Hepatocyte (in vitro differentiated cells): ENCODE data around the gene SLC7A10.

ENCODE experiments used
- EZH2 ChIP-seq: fragments of 200-600 bp; sonication (generic); IDR thresholded peaks from 2 replicates; pipeline ENCODE4 v1.6.1; 2016; ENCODE audit warnings: antibody characterized with exemption, mild to moderate bottlenecking, borderline replicate concordance
- TF ChIP-seq, protein P1 (sequence below): fragments of 200-600 bp; sonication (generic); IDR thresholded peaks from 2 replicates; pipeline ENCODE4 v1.5.1; 2016; ENCODE audit warnings: antibody characterized with exemption, mild to moderate bottlenecking; ENCODE audit not compliant: poor library complexity

- TF ChIP-seq, protein P1, sequence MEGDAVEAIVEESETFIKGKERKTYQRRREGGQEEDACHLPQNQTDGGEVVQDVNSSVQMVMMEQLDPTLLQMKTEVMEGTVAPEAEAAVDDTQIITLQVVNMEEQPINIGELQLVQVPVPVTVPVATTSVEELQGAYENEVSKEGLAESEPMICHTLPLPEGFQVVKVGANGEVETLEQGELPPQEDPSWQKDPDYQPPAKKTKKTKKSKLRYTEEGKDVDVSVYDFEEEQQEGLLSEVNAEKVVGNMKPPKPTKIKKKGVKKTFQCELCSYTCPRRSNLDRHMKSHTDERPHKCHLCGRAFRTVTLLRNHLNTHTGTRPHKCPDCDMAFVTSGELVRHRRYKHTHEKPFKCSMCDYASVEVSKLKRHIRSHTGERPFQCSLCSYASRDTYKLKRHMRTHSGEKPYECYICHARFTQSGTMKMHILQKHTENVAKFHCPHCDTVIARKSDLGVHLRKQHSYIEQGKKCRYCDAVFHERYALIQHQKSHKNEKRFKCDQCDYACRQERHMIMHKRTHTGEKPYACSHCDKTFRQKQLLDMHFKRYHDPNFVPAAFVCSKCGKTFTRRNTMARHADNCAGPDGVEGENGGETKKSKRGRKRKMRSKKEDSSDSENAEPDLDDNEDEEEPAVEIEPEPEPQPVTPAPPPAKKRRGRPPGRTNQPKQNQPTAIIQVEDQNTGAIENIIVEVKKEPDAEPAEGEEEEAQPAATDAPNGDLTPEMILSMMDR = no peak
- TF ChIP-seq EZH2 = no peak
Observed at GRCh38 chr19:33171222-33171795, 54.3 kb downstream of the SLC7A10 start.
